Activated effector memory CD4-positive, alpha-beta T cell treated with anti-CD3 and anti-CD28 coated beads, Interleukin-2, amount 50 U/mL, for 16 hours (primary cell): ENCODE measurements around the gene RUFY2.
"Not testable (repeated sequence)": the region's sequence is repeated elsewhere in the genome, so short reads cannot be mapped to it uniquely, and the experiment has no call there.

Experiments used
- DNase-seq: peaks from one replicate; pipeline ENCODE4 v3.0.0-alpha.2; 2020

RUFY2 gene, protein sequence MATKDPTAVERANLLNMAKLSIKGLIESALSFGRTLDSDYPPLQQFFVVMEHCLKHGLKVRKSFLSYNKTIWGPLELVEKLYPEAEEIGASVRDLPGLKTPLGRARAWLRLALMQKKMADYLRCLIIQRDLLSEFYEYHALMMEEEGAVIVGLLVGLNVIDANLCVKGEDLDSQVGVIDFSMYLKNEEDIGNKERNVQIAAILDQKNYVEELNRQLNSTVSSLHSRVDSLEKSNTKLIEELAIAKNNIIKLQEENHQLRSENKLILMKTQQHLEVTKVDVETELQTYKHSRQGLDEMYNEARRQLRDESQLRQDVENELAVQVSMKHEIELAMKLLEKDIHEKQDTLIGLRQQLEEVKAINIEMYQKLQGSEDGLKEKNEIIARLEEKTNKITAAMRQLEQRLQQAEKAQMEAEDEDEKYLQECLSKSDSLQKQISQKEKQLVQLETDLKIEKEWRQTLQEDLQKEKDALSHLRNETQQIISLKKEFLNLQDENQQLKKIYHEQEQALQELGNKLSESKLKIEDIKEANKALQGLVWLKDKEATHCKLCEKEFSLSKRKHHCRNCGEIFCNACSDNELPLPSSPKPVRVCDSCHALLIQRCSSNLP

DNA sequence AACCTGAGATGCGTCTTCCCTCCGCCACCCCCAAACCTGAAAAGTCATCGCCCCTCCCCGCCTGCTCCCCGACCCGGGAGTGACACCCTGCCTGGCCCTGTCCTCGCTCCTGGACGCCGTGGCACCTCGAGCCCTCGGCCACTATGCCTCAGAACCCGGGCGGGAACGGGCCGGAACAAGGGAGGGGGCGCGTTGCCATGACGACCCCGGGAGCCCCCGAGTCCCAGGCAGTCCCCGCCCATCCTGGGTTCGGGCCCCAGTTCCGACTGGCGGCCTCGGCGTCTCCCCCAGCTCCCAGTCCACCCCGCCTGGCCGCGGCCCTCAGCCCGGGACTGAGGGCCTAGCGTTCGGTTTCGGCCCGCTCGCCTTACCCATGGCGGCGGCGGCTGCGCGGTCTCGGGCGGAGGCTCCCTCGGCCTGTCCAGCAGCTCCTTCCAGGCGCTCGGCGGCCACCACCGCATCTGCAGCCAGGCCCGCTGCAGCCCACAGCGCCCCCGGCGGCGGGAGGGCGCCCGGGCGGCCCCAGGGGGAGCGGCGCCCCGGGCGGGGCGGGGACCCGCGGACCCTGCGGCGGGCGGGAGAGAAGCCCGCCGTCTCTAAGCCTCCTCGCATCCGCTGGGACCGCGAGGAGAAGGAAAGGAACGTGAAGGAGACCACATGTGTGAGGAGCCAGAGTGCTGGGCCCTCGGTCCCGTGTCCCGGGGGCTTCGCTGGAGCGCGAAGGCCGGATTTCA is at the start of gene RUFY2:
RUFY2 (minus strand) TSS at position 463 of the 734 bp plus-strand sequence; CDS start at position 375, 88 bp downstream.
- peak; percentile 92 for DNase-seq

DNA sequence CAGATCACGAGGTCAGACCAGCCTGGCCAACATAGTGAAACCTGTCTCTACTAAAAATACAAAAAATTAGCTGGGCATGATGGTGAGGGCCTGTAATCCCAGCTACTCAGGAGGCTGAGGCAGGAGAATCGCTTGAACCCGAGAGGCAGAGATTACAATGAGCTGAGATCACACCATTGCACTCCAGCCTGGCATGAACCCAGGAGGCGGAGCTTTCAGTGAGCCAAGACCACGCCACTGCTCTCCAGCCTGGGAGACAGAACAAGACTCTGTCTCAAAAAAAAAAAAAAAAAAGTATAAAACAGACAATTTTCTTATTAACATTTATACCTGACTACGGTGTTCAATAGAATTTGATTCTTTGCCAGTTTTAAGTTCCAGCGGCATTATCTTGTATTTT is 42.6 kb upstream of the RUFY2 start:
- DNase-seq, result not testable (repeated sequence)

DNA sequence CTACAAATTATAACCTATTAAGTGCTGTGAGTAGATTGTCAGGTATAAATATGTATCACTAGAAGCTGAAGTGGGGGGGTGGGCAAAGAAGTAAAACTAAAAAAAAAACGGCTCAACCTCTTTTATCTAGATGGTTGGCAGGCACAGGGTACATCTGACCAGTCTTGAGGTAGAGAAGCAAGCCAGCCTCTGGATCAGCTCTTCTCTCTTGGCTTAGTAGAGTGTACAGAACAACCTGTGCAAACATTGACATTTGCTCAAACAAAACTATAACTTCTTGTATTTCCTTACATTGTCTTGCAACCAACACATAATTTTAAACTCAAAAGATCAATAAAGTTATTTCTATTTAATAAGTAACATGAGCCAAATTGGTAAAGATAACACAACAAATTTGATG is 39.1 kb upstream of the RUFY2 start:
- no peak for DNase-seq

DNA sequence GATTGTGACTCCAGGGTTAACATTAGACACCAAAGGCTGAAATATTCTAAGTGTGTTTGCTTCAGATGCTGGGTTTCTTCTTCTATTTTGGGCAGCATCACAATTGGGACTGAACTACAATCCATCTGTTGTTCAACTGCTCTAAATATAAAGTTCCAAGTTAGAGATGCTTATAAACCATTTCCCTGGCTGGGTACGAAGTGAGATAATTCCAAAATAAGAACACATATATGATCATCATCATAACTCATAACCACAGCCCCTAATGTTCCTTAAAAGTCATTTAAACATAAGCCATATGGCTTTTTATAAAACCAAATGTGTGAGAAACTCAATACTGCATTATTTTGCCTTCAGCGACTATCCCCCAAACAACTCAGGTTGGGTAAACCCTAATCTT is 35.9 kb upstream of the RUFY2 start:
- no peak for DNase-seq

DNA sequence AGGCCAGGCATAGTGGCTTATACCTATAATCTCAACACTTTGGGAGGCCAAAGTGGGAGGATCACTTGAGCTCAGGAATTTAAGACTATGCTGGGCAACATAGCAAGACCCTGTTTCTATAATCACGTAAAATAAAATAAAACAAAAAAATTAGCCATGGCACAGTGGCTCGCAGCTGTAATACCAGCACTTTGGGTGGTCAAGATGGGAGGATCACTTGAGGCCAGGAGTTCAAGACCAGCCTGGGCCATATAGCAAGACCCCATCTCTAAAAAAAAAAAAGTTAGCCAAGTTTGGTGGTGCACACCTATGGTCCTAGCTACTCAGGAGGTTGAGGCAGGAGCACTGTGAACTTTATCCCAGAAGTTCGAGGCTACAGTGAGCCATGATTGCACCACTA is 33.8 kb upstream of the RUFY2 start:
- no peak for DNase-seq

DNA sequence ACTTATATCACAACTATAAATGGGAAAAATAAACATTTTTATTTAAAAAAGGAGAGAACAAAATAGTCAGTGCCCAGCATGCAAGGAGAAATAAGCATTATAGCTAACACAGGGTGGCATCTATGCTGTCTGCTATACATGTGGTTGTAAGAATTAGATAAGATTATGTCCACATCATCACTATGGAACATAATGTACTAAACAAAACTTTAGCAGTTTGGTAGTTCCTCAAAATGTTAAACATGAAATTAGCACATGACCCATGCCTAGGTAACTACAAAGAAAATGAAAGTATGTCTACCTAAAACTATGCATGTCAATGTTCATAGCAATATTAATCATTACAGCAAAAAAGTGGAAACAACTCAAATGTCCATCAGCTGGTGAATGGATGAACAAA is 28.7 kb upstream of the RUFY2 start:
- no peak for DNase-seq

DNA sequence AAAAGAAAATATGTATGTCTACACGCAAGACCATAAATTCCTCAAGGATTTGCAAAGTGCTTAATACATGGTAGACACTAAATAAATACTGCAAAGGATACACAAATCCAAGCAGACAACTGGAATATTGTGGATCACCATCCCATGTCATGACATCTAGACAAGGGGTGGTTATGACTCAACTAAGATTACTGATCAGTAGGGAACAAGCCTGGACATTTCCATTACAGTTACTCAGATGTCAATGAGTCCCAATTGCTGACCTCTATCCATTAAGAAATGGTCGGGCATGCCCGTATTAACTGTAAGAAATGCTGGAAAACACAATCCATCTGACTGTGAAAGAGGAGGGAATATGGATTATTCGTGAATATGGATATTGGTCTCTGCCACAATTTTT is 27.6 kb upstream of the RUFY2 start:
- no peak for DNase-seq

DNA sequence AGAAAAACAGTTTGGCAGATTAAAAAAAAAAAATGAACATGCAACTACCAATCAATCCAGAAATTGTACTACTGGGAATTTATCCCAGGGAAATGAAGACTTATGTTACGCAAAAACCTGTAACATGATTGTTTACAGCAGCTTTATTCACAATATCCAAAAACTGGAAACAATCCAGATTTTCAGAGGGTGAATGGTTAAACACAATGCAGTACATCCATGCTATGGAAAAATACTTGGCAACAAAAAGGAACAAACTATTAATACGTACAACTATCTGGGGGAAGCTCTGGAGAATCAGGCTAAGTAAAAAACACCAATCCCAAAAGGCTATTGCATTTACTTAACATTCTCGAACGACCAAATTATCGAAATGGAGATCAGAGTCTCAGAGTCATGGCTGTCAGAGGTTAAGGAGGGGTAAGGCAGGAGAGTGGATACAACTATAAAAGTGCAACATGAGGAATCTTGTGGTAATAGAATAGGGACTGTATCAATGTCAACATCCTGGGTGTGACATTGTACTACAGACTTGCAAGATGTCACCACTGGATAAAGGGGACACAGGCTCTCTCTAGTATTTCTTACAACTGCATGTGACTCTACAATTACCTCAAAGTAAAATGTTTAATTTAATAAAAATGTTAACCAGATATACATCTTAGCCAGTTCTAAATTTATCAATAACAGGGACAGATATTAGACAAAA is 21.5 kb upstream of the RUFY2 start:
- DNase-seq, result no peak

DNA sequence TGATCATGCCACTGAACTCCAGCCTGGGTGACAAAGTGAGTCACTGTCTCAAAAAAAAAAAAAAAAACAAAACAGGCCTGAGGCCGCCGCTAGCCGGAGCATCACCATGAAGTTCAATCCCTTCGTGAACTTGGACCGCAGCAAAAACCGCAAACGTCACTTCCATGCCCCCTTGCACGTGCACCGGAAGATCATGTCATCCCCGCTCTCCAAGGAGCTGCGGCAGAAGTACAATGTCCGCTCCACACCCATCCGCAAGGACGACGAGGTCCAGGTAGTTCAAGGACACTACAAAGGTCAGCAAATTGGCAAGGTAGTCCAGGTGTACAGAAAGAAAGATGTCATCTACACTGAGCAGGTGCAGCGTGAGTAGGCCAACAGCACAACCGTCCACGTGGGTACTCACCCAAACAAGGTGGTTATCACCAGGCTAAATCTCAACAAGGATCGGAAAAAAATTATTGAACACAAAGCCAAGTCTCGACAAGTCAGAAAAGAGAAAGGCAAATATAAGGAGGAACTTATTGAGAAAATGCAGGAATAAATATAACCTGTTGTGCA is 17.5 kb upstream of the RUFY2 start:
- no peak for DNase-seq

DNA sequence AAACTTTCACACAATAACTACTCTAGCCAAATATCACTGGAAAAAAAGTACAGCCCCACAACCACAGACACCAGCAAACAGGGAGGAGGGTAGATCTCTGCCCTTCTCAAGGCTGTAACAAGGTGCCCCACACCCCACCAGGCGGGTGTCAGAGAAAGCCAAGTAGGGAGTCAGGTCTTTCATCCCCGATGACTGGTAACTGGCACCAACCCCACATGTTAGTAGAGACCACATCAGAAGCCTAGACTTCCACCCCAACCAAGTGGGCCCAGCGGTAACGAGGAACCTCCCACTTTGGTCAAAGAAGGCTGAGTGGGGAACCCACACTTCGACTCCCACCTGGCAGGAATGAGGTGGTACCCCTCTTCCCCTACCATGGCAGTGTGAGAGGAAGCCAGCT is 16.4 kb upstream of the RUFY2 start:
- peak; percentile 63 for DNase-seq

DNA sequence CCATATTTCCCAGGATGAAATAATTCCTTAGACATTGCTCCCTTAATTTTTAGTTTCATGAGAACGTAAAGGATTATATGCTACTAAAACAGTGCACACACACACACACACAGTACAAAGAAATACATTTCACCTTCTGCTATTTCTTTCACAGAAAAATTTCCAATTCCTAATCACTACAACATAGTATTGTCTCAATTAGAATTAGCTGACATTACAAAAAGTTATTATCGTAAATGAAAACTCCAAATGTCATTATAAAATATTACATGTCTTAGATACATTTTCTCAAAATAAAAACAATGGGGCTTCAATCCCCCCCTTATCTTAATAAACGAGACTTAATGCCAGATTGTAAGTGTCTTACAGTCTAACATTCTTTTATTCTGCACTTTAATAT is 12.3 kb upstream of the RUFY2 start:
- no peak for DNase-seq

DNA sequence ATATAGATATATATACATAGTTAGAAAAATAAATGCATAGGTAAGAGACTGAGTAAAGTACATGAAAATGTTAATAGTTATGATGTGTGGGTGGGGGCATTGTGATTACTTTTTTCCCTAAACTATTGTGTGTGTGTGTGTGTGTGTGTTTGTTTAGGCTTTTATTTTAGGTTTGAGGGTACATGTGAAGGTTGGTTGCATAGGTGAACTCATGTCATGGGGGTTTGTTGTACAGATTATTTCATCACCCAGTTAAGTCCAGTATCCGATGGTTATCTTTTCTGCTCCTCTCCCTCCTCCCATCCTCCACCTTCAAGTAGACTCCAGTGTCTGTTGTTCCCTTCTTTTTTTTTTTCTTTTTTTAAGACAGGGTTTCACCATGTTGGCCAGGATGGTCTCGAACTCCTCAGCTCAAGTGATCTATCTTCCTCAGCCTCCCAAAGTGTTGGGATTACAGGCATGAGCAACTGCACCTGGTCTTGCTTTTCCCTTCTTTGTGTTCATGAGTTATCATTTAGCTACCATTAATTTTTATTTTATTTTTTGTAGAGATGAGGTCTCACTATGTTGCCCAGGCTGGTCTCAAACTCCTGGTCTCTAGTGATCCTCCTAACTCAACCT is 1.9 kb upstream of the RUFY2 start:
- DNase-seq, result no peak

DNA sequence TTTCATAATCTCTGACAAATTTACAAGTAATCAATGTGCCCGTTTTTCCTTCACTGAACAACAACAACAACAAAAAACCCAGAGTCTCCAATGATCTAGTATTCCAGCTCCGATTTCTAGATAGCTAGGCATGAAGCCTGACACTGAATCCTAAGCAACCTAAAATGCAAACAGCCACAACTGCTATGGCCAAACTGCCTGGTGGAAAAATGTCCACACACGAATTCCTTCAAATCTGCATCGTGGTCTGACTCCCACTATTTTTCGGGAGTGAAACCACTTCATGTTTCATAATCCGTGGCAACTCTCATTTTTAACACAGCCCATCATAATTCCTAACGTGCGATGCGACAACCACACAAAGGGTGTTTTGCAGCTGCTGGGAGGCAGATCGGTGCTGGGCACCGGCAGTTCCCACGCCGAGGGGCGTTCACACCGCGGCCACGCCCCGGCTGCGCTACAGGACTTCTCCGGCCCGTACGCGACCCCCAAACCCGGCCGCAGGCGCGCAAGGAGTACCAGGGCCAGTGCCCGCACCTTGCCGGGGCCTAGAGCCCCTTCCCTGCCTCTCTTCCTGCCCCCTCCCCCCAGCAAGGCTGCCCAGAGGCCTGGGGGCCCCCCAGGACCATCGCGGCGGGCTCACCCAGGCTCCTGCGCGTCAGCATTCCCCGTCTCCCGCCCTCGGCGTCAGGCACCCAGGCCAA is 814 bp downstream of the RUFY2 start:
- DNase-seq, result peak; percentile 76

DNA sequence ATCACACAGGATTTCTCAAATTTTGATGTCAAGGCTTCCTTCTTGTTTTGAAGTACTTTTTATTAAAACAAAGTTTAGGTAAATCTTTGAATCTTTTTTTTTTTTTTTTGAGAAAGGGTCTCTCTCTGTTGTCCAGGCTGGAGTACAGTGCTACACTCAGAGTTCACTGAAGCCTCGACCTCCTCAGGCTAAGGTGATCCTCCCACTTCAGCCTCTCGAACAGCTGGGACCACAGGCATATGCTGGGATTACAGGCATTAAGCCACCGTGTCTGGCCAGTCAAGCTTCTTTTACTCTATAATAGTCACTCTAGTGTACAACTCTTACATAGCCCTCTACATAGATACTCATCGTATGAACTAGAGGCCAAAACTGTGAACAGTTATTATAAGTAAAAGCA is 3.4 kb downstream of the RUFY2 start:
- no peak for DNase-seq

DNA sequence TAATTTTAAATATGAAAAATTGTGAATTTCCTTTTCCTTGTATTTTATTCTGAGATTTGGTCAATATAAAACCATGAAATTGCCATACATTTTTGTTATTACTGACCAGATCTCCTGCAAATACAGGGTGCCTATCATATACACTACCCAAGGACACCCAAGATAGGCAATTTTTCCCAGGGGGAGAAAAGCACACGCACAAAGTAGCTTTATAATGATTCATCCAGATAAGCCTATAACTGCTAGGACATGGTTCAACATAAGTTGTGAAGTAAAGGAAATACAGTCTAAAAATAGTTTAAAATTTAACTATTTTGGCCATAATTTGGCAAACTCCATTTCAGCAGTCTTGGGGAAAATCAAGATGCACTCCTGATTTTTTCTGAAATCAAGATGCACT is 4.8 kb downstream of the RUFY2 start:
- no peak for DNase-seq

DNA sequence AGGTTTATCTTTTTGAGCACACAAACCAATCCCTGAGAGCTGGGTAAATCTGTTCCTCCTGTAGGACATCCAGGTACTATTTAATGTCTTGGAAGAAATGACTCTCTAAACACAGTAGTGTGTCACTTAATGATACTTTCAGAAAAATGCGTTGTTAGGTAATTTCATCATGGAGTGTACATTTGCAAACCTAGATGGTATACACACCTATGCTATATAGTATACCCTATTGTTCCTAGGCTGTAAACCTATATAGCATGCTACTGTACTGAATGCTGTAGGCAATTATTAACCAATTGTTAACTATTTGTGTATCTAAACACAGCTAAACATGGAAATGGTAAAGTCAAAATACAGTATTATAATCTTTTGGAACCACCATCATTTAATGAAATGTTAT is 10.1 kb downstream of the RUFY2 start:
- DNase-seq, result no peak

DNA sequence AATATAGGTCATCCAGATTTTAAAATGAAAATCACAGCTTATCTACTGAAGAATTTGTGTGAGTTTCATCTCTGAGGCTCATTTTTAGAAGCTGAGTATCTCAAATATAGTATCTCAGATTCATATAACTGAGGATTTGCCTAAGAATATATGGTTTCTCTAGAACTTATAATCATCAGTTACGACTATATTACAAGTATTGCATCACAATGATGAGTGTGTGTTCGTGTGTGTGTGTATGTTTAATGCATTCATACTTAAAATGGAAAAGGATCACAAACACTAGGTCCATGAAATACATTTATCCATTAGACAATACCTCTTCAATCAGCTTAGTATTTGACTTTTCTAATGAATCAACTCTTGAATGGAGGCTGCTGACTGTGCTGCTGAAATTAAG is 21.3 kb downstream of the RUFY2 start:
- DNase-seq, result no peak

DNA sequence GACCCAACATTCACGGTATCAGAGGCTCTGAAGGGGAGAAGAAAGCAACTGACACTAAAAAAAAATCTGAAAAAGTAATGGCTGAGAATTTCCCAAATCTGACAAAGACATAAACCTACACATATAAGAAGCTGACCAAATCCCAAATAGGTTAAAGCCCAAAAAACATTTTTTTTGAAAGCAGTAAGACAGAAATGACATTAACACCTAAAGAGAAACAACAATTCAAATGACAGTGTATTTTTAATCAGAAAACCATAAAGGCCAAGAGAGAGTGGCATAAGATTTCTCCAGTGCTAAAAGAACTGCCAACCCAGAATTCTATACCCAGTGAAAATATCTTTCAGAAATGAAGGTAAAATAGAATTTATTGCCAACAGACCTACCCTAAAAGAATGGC is 35.5 kb downstream of the RUFY2 start:
- no peak for DNase-seq

DNA sequence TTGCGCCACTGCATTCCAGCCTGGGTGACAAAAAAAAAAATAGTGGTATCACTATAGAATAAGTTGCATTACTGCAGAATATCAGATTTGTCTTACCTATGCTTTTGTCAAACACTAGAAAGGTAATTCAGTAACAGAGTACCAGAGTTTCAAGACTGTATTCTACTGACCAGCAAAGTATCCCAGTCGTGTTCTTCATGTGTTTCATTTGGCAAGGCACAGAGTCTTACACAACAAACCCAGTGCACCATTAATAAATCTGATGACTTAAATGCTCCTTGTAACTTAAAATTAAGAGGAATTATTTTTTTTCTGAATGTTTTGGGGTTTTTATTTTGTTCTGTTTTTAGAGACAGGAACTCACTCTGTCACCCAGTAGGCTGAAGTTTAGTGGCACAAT is 40.0 kb downstream of the RUFY2 start:
- no peak for DNase-seq

DNA sequence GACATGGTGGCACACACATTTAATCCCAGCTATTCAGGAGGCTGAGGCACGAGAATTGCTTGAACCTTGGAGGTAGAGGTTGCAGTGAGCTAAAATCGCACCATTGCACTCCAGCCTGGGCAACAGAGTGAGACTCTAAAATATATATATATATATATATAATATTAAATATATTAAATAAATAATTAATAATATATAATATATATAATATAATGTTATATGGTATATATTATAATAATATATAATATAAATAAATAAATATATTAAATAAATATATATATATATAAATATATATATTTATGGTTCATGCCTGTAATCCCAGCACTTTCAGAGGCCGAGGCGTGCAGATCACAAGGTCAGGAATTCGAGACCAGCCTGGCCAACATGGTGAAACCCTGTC is 40.5 kb downstream of the RUFY2 start:
- no peak for DNase-seq

DNA sequence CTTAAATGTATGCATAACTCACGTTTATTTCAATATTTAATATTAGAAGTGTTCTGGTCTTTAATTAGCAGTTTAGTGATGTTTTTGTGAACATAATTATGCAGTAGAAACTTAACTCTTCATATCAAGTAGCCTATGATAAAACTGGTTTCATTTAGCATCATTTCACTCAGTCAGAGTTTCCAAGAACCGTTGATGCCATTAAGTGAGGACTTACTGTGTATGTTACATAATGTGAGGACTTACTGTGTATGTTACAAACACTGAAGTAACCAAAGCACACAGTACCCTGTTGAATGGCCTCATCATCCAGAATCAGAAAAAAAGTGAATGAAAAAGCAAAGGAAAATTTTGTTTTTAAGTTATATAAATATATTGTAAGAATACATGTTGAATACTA is 41.5 kb downstream of the RUFY2 start:
- DNase-seq, result no peak
